Heart left ventricle (tissue), 16 donors: ENCODE data around the gene RNF121. TPM values are rescaled to one million over a fixed set of nuclear protein-coding genes. Genes with fewer than 3 reads are reported as not detected.

Experiments
- ATAC-seq, 4 donors: fragments of 200-7000 bp; cut with Tn5 transposase; one replicate each; pipeline ENCODE4 v1.9.1; 2020 to 2022; ENCODE audit warnings: moderate library complexity in 4 of 4, mild to moderate bottlenecking in 3 of 4, moderate number of reproducible peaks in 1 of 4
- DNase-seq, 5 donors: peaks; one replicate each; pipeline ENCODE4 v3.0.0-alpha.2; 2020
- H3K27ac ChIP-seq, 12 donors: fragments of 200-600 bp; sonication (generic) in 4 of 12; one replicate each; pipeline versions ENCODE4 v1.5.0 to v1.8.0; 2016 to 2022; ENCODE audit warnings: mild to moderate bottlenecking in 2 of 12
- H3K27me3 ChIP-seq, 9 donors: fragments of 200-600 bp; sonication (generic) in 2 of 9; one replicate each; pipeline versions ENCODE4 v1.5.1 to v1.8.0; 2016 to 2022; ENCODE audit warnings: mild to moderate bottlenecking in 3 of 9
- H3K36me3 ChIP-seq, 9 donors: fragments of 200-600 bp; sonication (generic) in 2 of 9; one replicate each; pipeline versions ENCODE4 v1.5.0 to v1.8.0; 2018 to 2022; ENCODE audit warnings: mild to moderate bottlenecking in 2 of 9
- H3K4me1 ChIP-seq, 12 donors: fragments of 200-600 bp; sonication (generic) in 4 of 12; one replicate each; pipeline versions ENCODE4 v1.5.0 to v1.8.0; 2016 to 2022; ENCODE audit warnings: mild to moderate bottlenecking in 3 of 12
- H3K4me3 ChIP-seq, 12 donors: fragments of 200-600 bp; sonication (generic) in 4 of 12; one replicate each; pipeline versions ENCODE4 v1.5.0 to v1.8.0; 2017 to 2022; ENCODE audit warnings: mild to moderate bottlenecking in 9 of 12, moderate library complexity in 4 of 12
- H3K9me3 ChIP-seq, 12 donors: fragments of 200-600 bp; sonication (generic) in 4 of 12; one replicate each; pipeline versions ENCODE4 v1.5.0 to v1.8.0; 2016 to 2022; ENCODE audit warnings: mild to moderate bottlenecking in 1 of 12
- CTCF ChIP-seq, 12 donors: fragments of 200-600 bp; sonication (generic) in 4 of 12; IDR thresholded peaks; one replicate each; pipeline versions ENCODE4 v1.5.0 to v1.8.0; 2018 to 2022; ENCODE audit warnings: antibody characterized with exemption in 12 of 12, mild to moderate bottlenecking in 5 of 12
- POLR2A ChIP-seq, 2 donors: fragments of 450-650 bp; IDR thresholded peaks; one replicate each; pipeline ENCODE4 v1.6.1; 2017; ENCODE audit warnings: antibody characterized with exemption in 2 of 2, mild to moderate bottlenecking in 2 of 2, moderate library complexity in 2 of 2
- WGBS, 4 donors: extraction: QIAGEN DNeasy Blood & Tissue Kit in 2 of 4; methylation state at CpG; one replicate each; pipeline versions ENCODE4 v1.1.5 to v1.1.7; 2013 to 2018; 5-methylcytosine and 5-hydroxymethylcytosine counted together
- intact Hi-C, 10 donors: fragments of 100-400 bp; cut with DNase I; formaldehyde crosslinking; loops; one replicate each; pipeline versions ENCODE4 v1.11.1 to v1.14.2; 2022
- polyA plus RNA-seq, 2 donors: library from polyadenylated mRNA; stranded (reverse); fragments of 200-250 nt; gene quantifications; one replicate each; pipeline ENCODE4 v1.2.3, GENCODE V29; 2013
- total RNA-seq, 9 donors: library from RNA; depleted of rRNA in 2 of 9; stranded (reverse); fragments of >200 nt in 2 of 9; fragmentation: NEBNext Ultra II Directional in 3 of 9; extraction: Animal tissue kit (Norgen Biotek cat#: 25700) in 3 of 9; gene quantifications; one replicate each; pipeline versions ENCODE4 v1.1.0 to v1.2.4, GENCODE V29; 2016 to 2023
- donor health status: ischemic (EF 13 %, LVEDD 7.1; RV severe dilation, severe dysfunction).
- donor health status: healthy with polysubstance abuse.
- donor health status: DM: no; HTN: yes; CAD: no.
- donor health status: DM: no; HTN: no; CAD: no.
- donor health status: ischemic (EF 25% LVEDD 6.9; RV normal size, moderate dysfunction).
- donor health status: ischemic (EF 25% LVEDD 5.7; RV mildly dilated, moderate dysfunction).
- donor health status: healthy.
- donor health status: DM: yes; HTN: yes; CAD: no.
- donor health status: ischemic (EF 35%, LVEDD 5.7; RV mildly dilated, moderate dysfunction).
- donor health status: nonischemic (EF 11% LVEDD 7.7; RV severe dilation, severe dysfunction).
- donor health status: DM: yes; HTN: yes; CAD: no.
- donor health status: PGD.
- donor health status: ischemic (EF 29% LVEDD 5.4; RV normal size, mild dysfunction).
- donor health status: nonischemic (EF 23%, LVEDD 6.1; RV moderate dilation, normal function).

RNF121 gene
- total and polyA plus RNA-seq, 11 donors = 8.0 to 45.3 (median 22.0) TPM

DNA sequence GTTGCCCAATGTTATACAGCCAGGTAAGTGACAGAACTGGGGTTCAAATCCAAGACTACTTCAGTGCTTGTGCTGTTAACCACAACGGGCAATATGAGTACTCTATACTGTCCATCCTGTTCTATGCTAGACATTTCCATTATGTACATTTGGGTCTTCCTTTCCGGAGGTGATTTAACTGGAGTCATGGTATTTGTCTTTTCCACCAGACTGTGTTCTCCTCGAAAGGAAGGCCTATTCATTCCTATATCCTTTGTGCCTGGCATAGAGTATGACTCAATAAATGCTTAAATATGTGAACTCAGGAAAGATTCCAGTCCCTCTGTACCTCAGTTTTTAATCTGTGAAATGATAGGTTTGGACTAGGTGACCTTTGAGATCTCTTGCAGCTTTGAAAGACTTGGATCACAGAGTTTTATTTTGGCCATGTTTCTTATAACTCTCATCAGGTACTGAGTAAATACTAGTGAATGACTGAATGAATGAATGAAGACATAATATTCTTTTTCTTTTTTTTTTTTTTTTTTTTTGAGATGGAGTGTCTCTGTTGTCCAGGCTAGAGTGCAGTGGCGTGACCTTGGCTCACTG is 6.6 kb downstream of the RNF121 start:
- H3K4me1 ChIP-seq = peaks cover 0 to 53% (median 28%) of the 10 kb centered on the region in 12 donors
- WGBS, 4 donors = 88 to 94% (median 89%) methylated on average over 4 of the region's 4 CpGs

DNA sequence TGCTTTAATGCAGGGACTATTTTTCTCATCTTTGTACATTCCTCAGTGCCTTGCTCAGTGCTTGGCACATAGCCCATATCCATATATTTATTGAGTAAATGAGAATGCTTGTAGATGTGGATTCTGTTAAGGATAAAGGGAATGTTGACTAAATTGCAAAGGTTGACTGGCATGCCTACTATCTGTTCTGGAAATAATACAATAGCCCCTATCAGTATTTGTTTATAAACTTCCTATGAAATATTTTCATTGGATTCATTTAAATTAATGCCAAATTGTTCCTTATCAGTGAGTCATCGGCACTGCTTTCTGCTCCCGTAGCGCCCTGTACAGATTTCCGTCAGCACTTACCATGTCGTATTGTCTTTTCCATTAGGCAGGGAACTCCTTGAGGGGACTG is 8.0 kb downstream of the RNF121 start:
- Histone ChIP-seq H3K9me3 (no peaks in the 10 kb centered on the region), H3K27ac (no peak overlapping the region), H3K4me1 (peaks cover 0 to 55% (median 22%) of the 10 kb centered on the region in 12 donors), H3K27me3 (no peaks in the 10 kb centered on the region), H3K36me3 (peaks cover 0 to 6% (median 0%) of the 10 kb centered on the region in 9 donors), H3K4me3 (no peak overlapping the region)
- peak in 1 of 4 donors; percentile 46 for ATAC-seq
- intact Hi-C loops = no loop called here
- DNase-seq = no peak
- TF ChIP-seq POLR2A (IDR thresholded peaks at IDR 0.05) = no peak
- TF ChIP-seq CTCF (IDR thresholded peaks at IDR 0.05) = no peak
- WGBS, 4 donors = 48 to 65% (median 56%) methylated on average over 5 of the region's 5 CpGs

More for the DNA sequence above, 6.6 kb downstream of the RNF121 start:
- ATAC-seq (no peak), DNase-seq (no peak)
- H3K4me3 ChIP-seq = no peak overlapping the region
- intact Hi-C loops = no loop called here
- H3K9me3 ChIP-seq = no peaks in the 10 kb centered on the region
- no peaks in the 10 kb centered on the region for H3K27me3 ChIP-seq
- TF ChIP-seq CTCF (IDR thresholded peaks at IDR 0.05) (no peak), POLR2A (IDR thresholded peaks at IDR 0.05) (no peak)
- H3K36me3 ChIP-seq = peaks cover 0 to 6% (median 0%) of the 10 kb centered on the region in 9 donors
- no peak overlapping the region for H3K27ac ChIP-seq

GRCh38 chr11:71937826-71938225 is 9.0 kb downstream of the RNF121 start:
- TF ChIP-seq CTCF (IDR thresholded peaks at IDR 0.05) = no peak
- TF ChIP-seq POLR2A (IDR thresholded peaks at IDR 0.05) = no peak
- Histone ChIP-seq H3K27me3 (no peaks in the 10 kb centered on the region), H3K36me3 (peaks cover 0 to 6% (median 0%) of the 10 kb centered on the region in 9 donors), H3K9me3 (no peaks in the 10 kb centered on the region), H3K4me3 (no peak overlapping the region), H3K27ac (peak overlapping the region in 1 of 12 donors; percentile 52), H3K4me1 (peaks cover 0 to 48% (median 19%) of the 10 kb centered on the region in 12 donors)
- DNase-seq (no peak), ATAC-seq (peak in 1 of 4 donors; percentile 36)
- intact Hi-C loops = no loop called here
- WGBS, 4 donors = 84 to 96% (median 91%) methylated on average over 1 of the region's 1 CpG

GRCh38 chr11:71940561-71941219 is 11.8 kb downstream of the RNF121 start:
- Histone ChIP-seq H3K27ac (no peak overlapping the region), H3K36me3 (peaks cover 0 to 15% (median 0%) of the 10 kb centered on the region in 9 donors), H3K4me1 (peaks cover 0 to 32% (median 13%) of the 10 kb centered on the region in 12 donors), H3K9me3 (no peaks in the 10 kb centered on the region), H3K27me3 (no peaks in the 10 kb centered on the region), H3K4me3 (no peak overlapping the region)
- WGBS, 4 donors = 63 to 72% (median 68%) methylated on average over 6 of the region's 6 CpGs
- no peak for DNase-seq
- ATAC-seq = peak in 1 of 4 donors; percentile 21
- intact Hi-C loops = no loop called here
- no peak for TF ChIP-seq CTCF (IDR thresholded peaks at IDR 0.05)
- no peak for TF ChIP-seq POLR2A (IDR thresholded peaks at IDR 0.05)
